Activated CD8-positive, alpha-beta memory T cell treated with anti-CD3 and anti-CD28 coated beads for 48 hours (primary cell): ENCODE data around the gene GALM.

Experiments
- DNase-seq, 3 experiments: peaks; one replicate each; pipeline ENCODE4 v3.0.0-alpha.2; 2020; ENCODE audit warnings: low read depth in 2 of 3, low spot score in 2 of 3

GALM gene

GRCh38 chr2:38649176-38649728 lies 16.7 kb upstream of the GALM start:
- no peak for DNase-seq

- no peak for DNase-seq
Measured at GRCh38 chr2:38650012-38650411, 15.9 kb upstream of the GALM start.

- DNase-seq, result no peak
Measured at GRCh38 chr2:38650717-38651116, 15.2 kb upstream of the GALM start.

GRCh38 chr2:38652431-38653273 lies 13.3 kb upstream of the GALM start:
- no peak for DNase-seq

- DNase-seq, result no peak
Measured at GRCh38 chr2:38653380-38653714, 12.6 kb upstream of the GALM start.

GRCh38 chr2:38653715-38654527 lies 12.0 kb upstream of the GALM start:
- DNase-seq, result no peak

- no peak for DNase-seq
Measured at GRCh38 chr2:38654528-38655381, 11.2 kb upstream of the GALM start.

- no peak for DNase-seq
Measured at GRCh38 chr2:38655441-38655840, 10.5 kb upstream of the GALM start.

- no peak for DNase-seq
Measured at GRCh38 chr2:38656866-38657480, 8.9 kb upstream of the GALM start.

- DNase-seq, result no peak
Measured at GRCh38 chr2:38658613-38659012, 7.3 kb upstream of the GALM start.

- no peak for DNase-seq
Measured at GRCh38 chr2:38659115-38659514, 6.8 kb upstream of the GALM start.

- no peak for DNase-seq
Measured at GRCh38 chr2:38660282-38660681, 5.6 kb upstream of the GALM start.

- DNase-seq, result no peak
Measured at GRCh38 chr2:38661306-38661705, 4.6 kb upstream of the GALM start.

GRCh38 chr2:38666556-38666910 lies 619 bp downstream of the GALM start:
- no peak for DNase-seq

GRCh38 chr2:38668092-38668491 lies 2.2 kb downstream of the GALM start:
- no peak for DNase-seq

GRCh38 chr2:38668779-38669479 lies 3.0 kb downstream of the GALM start:
- DNase-seq, result no peak

- no peak for DNase-seq
Measured at GRCh38 chr2:38671303-38671702, 5.4 kb downstream of the GALM start.

- no peak for DNase-seq
Measured at GRCh38 chr2:38671946-38672345, 6.0 kb downstream of the GALM start.

- DNase-seq, result no peak
Measured at GRCh38 chr2:38672445-38673391, 6.8 kb downstream of the GALM start.
